Measurements from ENCODE around the gene FARP2. TPM values are rescaled to one million over a fixed set of nuclear protein-coding genes. Genes with fewer than 3 reads are reported as not detected.

FARP2 gene
- total and polyA plus RNA-seq, 2 of the 13 experiments (the other 11 are each of a cell fraction or from before 2014, with no cell fraction given) = 28.0 to 45.4 TPM

- no peak for ATAC-seq
- no peaks in the 10 kb centered on the region for H3K79me2 ChIP-seq (ENCODE audit: insufficient read depth, low read length)
- no peak for DNase-seq (ENCODE audit: low spot score)
- H3K27ac ChIP-seq (ENCODE audit: extremely low read length, insufficient read depth, low read length) = no peak overlapping the region
- H2AFZ ChIP-seq (ENCODE audit: low read length) = no peak overlapping the region
- peak; percentile 85 for FAIRE-seq
- intact Hi-C loops (cut with micrococcal nuclease; ENCODE audit: unreplicated experiment) = no loop called here
- no peaks in the 10 kb centered on the region for H3K36me3 ChIP-seq (replicated peaks in 1 of 2; ENCODE audit: control insufficient read depth in 1 of 2, insufficient read depth in 2 of 2, low read length in 2 of 2)
- H3K27me3 ChIP-seq (ENCODE audit: control insufficient read depth in 1 of 2, insufficient read depth in 2 of 2, low read length in 2 of 2) = no peaks in the 10 kb centered on the region; a peak in 2 of 5 replicates
- peak overlapping the region in 1 of 3 experiments; percentile 33; a peak in 2 of 6 replicates for H3K4me3 ChIP-seq (replicated peaks in 1 of 3; ENCODE audit: insufficient read depth in 1 of 3, low read depth in 2 of 3, low read length in 3 of 3)
- no TSS peak for BruUV-seq (replicated peaks)
- H3K4me2 ChIP-seq (ENCODE audit: low read depth, low read length) = peak overlapping the region; percentile 52
- in situ Hi-C loops (cut with HindIII; ENCODE audit: extremely low pct_ligation_motif_present, low pct_unique_long_range_greater_than_20kb) = no loop called here
- no peak overlapping the region for H3K9ac ChIP-seq (ENCODE audit: insufficient read depth, low read depth, low read length)
- ChIA-PET POLR2A (interaction anchor here (0.8 to 2.4 kb wide), 5 partner anchors 9 to 186 kb away, joined by 3 to 11 read pairs (median 4); no protein-coding TSS in a partner anchor), CTCF (ENCODE audit: low intra/inter-chr PET ratio, low total read pairs) (no interaction called here)
- 91% methylated on average over 3 of the region's 3 CpGs for WGBS (ENCODE audit: low lambda C conversion rate)
- H4K20me1 ChIP-seq (ENCODE audit: insufficient read depth, low read length) = no peaks in the 10 kb centered on the region
- H3K9me3 ChIP-seq (ENCODE audit: low read length) = no peaks in the 10 kb centered on the region
- peaks cover 56% of the 10 kb centered on the region for H3K4me1 ChIP-seq (ENCODE audit: insufficient read depth, low read length)
- TF ChIP-seq HMG20A (CRISPR knock-in tag; IDR thresholded peaks at IDR 0.05; ENCODE audit: borderline replicate concordance) = no peak
- no peak for TF ChIP-seq ERF (CRISPR knock-in tag; IDR thresholded peaks at IDR 0.05)
- TF ChIP-seq STAT6 (CRISPR knock-in tag; IDR thresholded peaks at IDR 0.05; ENCODE audit: borderline replicate concordance) = no peak
- TF ChIP-seq SRSF1 (optimal IDR thresholded peaks at IDR 0.05; ENCODE audit: low read depth, low read length) = no peak
- no peak for TF ChIP-seq ELF1 (CRISPR knock-in tag; IDR thresholded peaks at IDR 0.05)
- TF ChIP-seq TARDBP (CRISPR knock-in tag; IDR thresholded peaks at IDR 0.05) = no peak
- no peak for TF ChIP-seq CBX2 (IDR thresholded peaks at IDR 0.05; ENCODE audit: low read depth, low read length)
- TF ChIP-seq CBX2 (CRISPR knock-in tag; IDR thresholded peaks at IDR 0.05; ENCODE audit: low read depth) = no peak
- TF ChIP-seq SALL1 (CRISPR knock-in tag; IDR thresholded peaks at IDR 0.05) = 0 out of 2 replicates have a peak, but pooled peaks have one; percentile 25
- no peak for TF ChIP-seq GTF3A (CRISPR knock-in tag; conservative IDR thresholded peaks at IDR 0.05)
- TF ChIP-seq NCOA5 (CRISPR knock-in tag; IDR thresholded peaks at IDR 0.05) = no peak
- no peak for TF ChIP-seq NBN (conservative IDR thresholded peaks at IDR 0.05)
- TF ChIP-seq SOX6 (IDR thresholded peaks at IDR 0.05) = no peak
- TF ChIP-seq SOX6 (CRISPR knock-in tag; IDR thresholded peaks at IDR 0.05) = no peak
- no peak for TF ChIP-seq ZNF121 (CRISPR knock-in tag; IDR thresholded peaks at IDR 0.05)
- no peak for TF ChIP-seq ZFP91 (CRISPR knock-in tag; IDR thresholded peaks at IDR 0.05; ENCODE audit: borderline replicate concordance)
- TF ChIP-seq ZNF839 (CRISPR knock-in tag; IDR thresholded peaks at IDR 0.05; ENCODE audit: borderline replicate concordance) = 0 out of 2 replicates have a peak, but pooled peaks have one; percentile 49
Observed at GRCh38 chr2:241516520-241516965, 160.5 kb downstream of the FARP2 start.

Measured in HepG2 (cell line).